ENCODE data around the gene PMEPA1. TPM values are rescaled to one million over a fixed set of nuclear protein-coding genes. Genes with fewer than 3 reads are reported as not detected.

PMEPA1 gene
- total and polyA plus RNA-seq, 10 of the 15 experiments (the other 5 are each of a cell fraction or from before 2014, with no cell fraction given): 0.02 to 0.10 (median 0.04) TPM; not detected in 3

- no peak for TF ChIP-seq ZBTB4 (CRISPR knock-in tag; IDR thresholded peaks at IDR 0.05)
- TF ChIP-seq CBFB (IDR thresholded peaks at IDR 0.05; ENCODE audit: low read depth): no peak
- 0 out of 2 replicates have a peak, but pooled peaks have one; percentile 44 for TF ChIP-seq LARP7 (IDR thresholded peaks at IDR 0.05)
- TF ChIP-seq STAT3 (IDR thresholded peaks at IDR 0.05; ENCODE audit: low read depth, low read length): no peak
- no peak for TF ChIP-seq CBX3 (IDR thresholded peaks at IDR 0.05; ENCODE audit: borderline replicate concordance, low read depth)
- TF ChIP-seq NR2C2 (IDR thresholded peaks at IDR 0.05; ENCODE audit: borderline replicate concordance, control insufficient read depth, insufficient read length, low read depth): no peak
- TF ChIP-seq TCF3 (IDR thresholded peaks at IDR 0.05; ENCODE audit: borderline replicate concordance, insufficient read depth, low read depth, low read length): no peak
- TF ChIP-seq CTCF (IDR thresholded peaks at IDR 0.05 in 2 of 3, conservative IDR thresholded peaks at IDR 0.05 in 1 of 3; ENCODE audit: control insufficient read depth in 2 of 3, extremely low read depth in 1 of 3, insufficient read depth in 1 of 3, low read depth in 3 of 3, low read length in 3 of 3): peak in 2 of 3 experiments; percentile 0 to 19; a peak in 2 of 6 replicates
- TF ChIP-seq NKRF (conservative IDR thresholded peaks at IDR 0.05): no peak
- TF ChIP-seq NFXL1 (IDR thresholded peaks at IDR 0.05; ENCODE audit: borderline replicate concordance): no peak
- TF ChIP-seq EP300 (IDR thresholded peaks at IDR 0.05; ENCODE audit: borderline replicate concordance in 1 of 2, control insufficient read depth in 1 of 2, low read depth in 2 of 2, low read length in 2 of 2): no peak
- TF ChIP-seq KDM1A (IDR thresholded peaks at IDR 0.05; ENCODE audit: borderline replicate concordance): no peak
- peak; percentile 25; the same call in 1 of the 2 replicates for TF ChIP-seq SMC3 (IDR thresholded peaks at IDR 0.05; ENCODE audit: borderline replicate concordance, low read length)
- TF ChIP-seq RBBP5 (conservative IDR thresholded peaks at IDR 0.05): no peak
- no peak for TF ChIP-seq FOXK2 (IDR thresholded peaks at IDR 0.05)
- no peak for TF ChIP-seq KLF5 (IDR thresholded peaks at IDR 0.05; ENCODE audit: partially characterized antibody)
- TF ChIP-seq JUND (IDR thresholded peaks at IDR 0.05; ENCODE audit: low read depth, low read length): no peak
- no peak for TF ChIP-seq HDGF (IDR thresholded peaks at IDR 0.05)
- no peak for TF ChIP-seq TCF7 (IDR thresholded peaks at IDR 0.05; ENCODE audit: borderline replicate concordance)
- no peak for TF ChIP-seq ZNF24 (IDR thresholded peaks at IDR 0.05)
- TF ChIP-seq POLR2AphosphoS2 (IDR thresholded peaks at IDR 0.05; ENCODE audit: low read depth, low read length): no peak
- no peak for TF ChIP-seq RAD51 (IDR thresholded peaks at IDR 0.05)
Measured at GRCh38 chr20:57680934-57681914, 28.6 kb downstream of the PMEPA1 start (continued).
